ENCODE data around the gene SALL1.

The SALL1 gene

DNA sequence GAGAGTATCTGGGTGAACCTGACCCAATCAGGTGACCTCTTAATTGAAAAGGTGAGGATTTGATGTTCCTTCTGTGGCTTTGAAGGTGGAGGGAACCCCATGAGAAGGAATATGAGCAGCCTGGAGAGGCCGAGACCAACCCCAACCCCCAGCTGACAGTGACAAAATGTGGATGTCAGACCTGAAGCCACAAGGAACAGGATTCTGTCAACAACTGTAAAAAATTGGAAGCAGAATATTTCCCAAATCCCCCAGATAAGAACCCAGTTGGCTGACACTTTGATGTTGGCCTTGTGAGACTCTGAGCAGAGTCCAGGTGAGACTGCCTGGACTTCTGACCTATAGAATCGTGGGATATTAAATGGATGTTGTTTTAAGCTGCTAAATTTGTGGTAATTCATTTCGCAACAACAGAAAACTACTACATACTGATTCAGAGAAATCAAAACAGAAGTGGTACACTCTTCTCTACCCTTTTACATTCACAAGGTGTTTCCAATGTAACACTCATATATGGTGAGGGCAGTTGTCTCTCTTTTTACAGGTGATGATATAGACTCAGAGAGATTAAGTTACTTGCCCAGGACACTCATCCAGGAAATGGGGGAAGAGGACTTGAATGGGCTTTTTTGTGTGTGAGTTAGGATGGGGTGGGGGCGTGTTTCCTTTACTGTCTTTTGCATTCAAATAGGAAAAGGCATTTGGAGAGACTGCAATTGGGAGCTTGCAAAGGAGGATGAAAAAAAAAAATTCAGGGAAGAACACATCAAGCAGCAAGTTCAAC, 29.8 kb upstream of the SALL1 start:
- no peak for DNase-seq (ENCODE audit: low spot score)
- Histone ChIP-seq H3K27ac (no peak overlapping the region), H3K4me3 (no peak overlapping the region)
- TF ChIP-seq CTCF (IDR thresholded peaks at IDR 0.05): no peak

- TF ChIP-seq CTCF (IDR thresholded peaks at IDR 0.05): no peak
- Histone ChIP-seq H3K4me3 (no peak overlapping the region), H3K27ac (no peak overlapping the region)
- no peak for DNase-seq (ENCODE audit: low spot score)
These were observed 24.0 kb upstream of the SALL1 start for GRCh38 chr16:51175081-51175480.

DNA sequence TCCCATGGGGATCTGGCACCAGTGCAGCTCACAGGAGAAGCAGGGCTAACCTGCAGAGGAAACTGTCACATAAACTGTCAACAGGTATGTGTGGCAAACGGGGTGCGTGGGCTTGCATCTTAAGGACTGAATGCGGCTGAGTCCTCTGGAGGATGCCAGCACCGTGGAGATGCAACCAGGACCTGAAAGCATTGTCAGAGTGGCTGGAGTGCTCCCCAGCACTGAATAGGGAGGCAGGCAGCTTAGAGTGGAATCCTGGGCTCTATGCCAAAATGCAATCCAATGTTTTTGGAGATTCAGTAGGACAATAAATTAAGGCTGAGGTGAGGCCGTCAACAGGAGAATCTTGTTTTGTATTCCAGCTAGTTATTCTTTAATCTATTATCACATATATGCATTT, 21.3 kb upstream of the SALL1 start:
- no peak for DNase-seq (ENCODE audit: low spot score)
- no peak overlapping the region for H3K4me3 ChIP-seq
- TF ChIP-seq CTCF (IDR thresholded peaks at IDR 0.05): no peak
- H3K27ac ChIP-seq: no peak overlapping the region

- no peak for TF ChIP-seq CTCF (IDR thresholded peaks at IDR 0.05)
- no peak overlapping the region for H3K4me3 ChIP-seq
- H3K27ac ChIP-seq: no peak overlapping the region
- DNase-seq (ENCODE audit: low spot score): no peak
These were observed 17.7 kb upstream of the SALL1 start for GRCh38 chr16:51168755-51169154.

DNA sequence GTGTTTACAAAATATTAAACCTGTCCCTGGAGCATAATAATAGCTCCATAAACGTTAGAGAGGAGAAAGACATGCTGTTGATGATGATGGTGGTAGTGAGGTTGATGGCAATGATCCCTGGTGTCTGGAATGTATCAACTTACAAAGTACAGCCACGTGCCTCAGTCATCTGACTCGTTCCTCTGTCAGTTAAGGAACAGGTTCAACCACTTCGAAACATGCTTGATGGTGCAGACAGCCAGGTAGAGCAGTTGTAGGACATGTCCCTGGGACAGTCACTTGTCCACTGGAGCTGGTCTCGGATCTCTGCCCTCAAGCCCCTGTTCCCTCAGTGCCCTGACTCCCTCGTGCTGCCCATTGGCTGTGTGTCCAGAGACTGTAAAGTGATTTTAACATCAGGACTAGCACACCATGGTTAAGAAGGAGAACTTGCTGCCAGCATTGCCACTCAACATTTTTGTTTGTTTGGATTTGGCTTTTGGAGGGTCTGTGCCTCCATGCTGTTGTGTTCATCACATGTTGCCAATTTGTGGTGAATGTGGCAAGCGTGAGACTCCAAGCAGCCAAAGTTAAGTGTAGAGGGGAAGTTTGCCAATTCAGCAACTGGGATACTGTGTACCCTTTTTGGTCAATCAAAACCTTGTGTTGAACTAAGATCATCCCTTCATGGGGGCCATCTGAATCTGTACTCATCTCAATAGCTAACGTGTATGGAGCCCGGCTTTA, 16.3 kb upstream of the SALL1 start:
- Histone ChIP-seq H3K27ac (no peak overlapping the region), H3K4me3 (no peak overlapping the region)
- no peak for DNase-seq (ENCODE audit: low spot score)
- no peak for TF ChIP-seq CTCF (IDR thresholded peaks at IDR 0.05)

GRCh38 chr16:51166541-51166940, 15.5 kb upstream of the SALL1 start:
- no peak for TF ChIP-seq CTCF (IDR thresholded peaks at IDR 0.05)
- Histone ChIP-seq H3K4me3 (no peak overlapping the region), H3K27ac (no peak overlapping the region)
- DNase-seq (ENCODE audit: low spot score): no peak

- no peak for TF ChIP-seq CTCF (IDR thresholded peaks at IDR 0.05)
- H3K4me3 ChIP-seq: no peak overlapping the region
These were observed 15.0 kb upstream of the SALL1 start for GRCh38 chr16:51166091-51166490.

More at GRCh38 chr16:51166091-51166490, 15.0 kb upstream of the SALL1 start:
- no peak overlapping the region for H3K27ac ChIP-seq
- DNase-seq (ENCODE audit: low spot score): no peak
